ENCODE results near the gene PRKCA. TPM values are rescaled to one million over a fixed set of nuclear protein-coding genes. Genes with fewer than 3 reads are reported as not detected.

Gene PRKCA
- total RNA-seq, 1 donor from 2014 or later: 80.1 TPM

GRCh38 chr17:66429680-66430079 lies 127.3 kb downstream of the PRKCA start:
- H3K4me1 Mint-ChIP-seq (ENCODE audit: unreplicated experiment): peaks cover 44% of the 10 kb centered on the region
- no peaks in the 10 kb centered on the region for H3K27me3 Mint-ChIP-seq (ENCODE audit: unreplicated experiment)
- no peak for DNase-seq (ENCODE audit: extremely low spot score, unreplicated experiment)
- peaks cover 2% of the 10 kb centered on the region for H3K36me3 Mint-ChIP-seq (ENCODE audit: unreplicated experiment)
- no peak overlapping the region for H3K4me3 Mint-ChIP-seq (ENCODE audit: unreplicated experiment)
- H3K9me3 Mint-ChIP-seq (ENCODE audit: unreplicated experiment): no peaks in the 10 kb centered on the region
- H3K27ac Mint-ChIP-seq (ENCODE audit: unreplicated experiment): no peak overlapping the region
- TF ChIP-seq, protein P1, sequence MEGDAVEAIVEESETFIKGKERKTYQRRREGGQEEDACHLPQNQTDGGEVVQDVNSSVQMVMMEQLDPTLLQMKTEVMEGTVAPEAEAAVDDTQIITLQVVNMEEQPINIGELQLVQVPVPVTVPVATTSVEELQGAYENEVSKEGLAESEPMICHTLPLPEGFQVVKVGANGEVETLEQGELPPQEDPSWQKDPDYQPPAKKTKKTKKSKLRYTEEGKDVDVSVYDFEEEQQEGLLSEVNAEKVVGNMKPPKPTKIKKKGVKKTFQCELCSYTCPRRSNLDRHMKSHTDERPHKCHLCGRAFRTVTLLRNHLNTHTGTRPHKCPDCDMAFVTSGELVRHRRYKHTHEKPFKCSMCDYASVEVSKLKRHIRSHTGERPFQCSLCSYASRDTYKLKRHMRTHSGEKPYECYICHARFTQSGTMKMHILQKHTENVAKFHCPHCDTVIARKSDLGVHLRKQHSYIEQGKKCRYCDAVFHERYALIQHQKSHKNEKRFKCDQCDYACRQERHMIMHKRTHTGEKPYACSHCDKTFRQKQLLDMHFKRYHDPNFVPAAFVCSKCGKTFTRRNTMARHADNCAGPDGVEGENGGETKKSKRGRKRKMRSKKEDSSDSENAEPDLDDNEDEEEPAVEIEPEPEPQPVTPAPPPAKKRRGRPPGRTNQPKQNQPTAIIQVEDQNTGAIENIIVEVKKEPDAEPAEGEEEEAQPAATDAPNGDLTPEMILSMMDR (IDR thresholded peaks at IDR 0.05): no peak

- H3K27ac Mint-ChIP-seq (ENCODE audit: unreplicated experiment): peak overlapping the region; percentile 89
- no peaks in the 10 kb centered on the region for H3K27me3 Mint-ChIP-seq (ENCODE audit: unreplicated experiment)
- peaks cover 39% of the 10 kb centered on the region for H3K4me1 Mint-ChIP-seq (ENCODE audit: unreplicated experiment)
- peaks cover 2% of the 10 kb centered on the region for H3K36me3 Mint-ChIP-seq (ENCODE audit: unreplicated experiment)
- no peaks in the 10 kb centered on the region for H3K9me3 Mint-ChIP-seq (ENCODE audit: unreplicated experiment)
- no peak overlapping the region for H3K4me3 Mint-ChIP-seq (ENCODE audit: unreplicated experiment)
- no peak for DNase-seq (ENCODE audit: extremely low spot score, unreplicated experiment)
- TF ChIP-seq, protein P1 (IDR thresholded peaks at IDR 0.05): no peak
These were observed 128.7 kb downstream of the PRKCA start for GRCh38 chr17:66430846-66431795.

GRCh38 chr17:66431910-66432309 lies 129.5 kb downstream of the PRKCA start:
- no peaks in the 10 kb centered on the region for H3K9me3 Mint-ChIP-seq (ENCODE audit: unreplicated experiment)
- TF ChIP-seq, protein P1 (IDR thresholded peaks at IDR 0.05): no peak
- peaks cover 36% of the 10 kb centered on the region for H3K4me1 Mint-ChIP-seq (ENCODE audit: unreplicated experiment)
- no peaks in the 10 kb centered on the region for H3K36me3 Mint-ChIP-seq (ENCODE audit: unreplicated experiment)
- H3K4me3 Mint-ChIP-seq (ENCODE audit: unreplicated experiment): peak overlapping the region; percentile 33
- peak overlapping the region; percentile 89 for H3K27ac Mint-ChIP-seq (ENCODE audit: unreplicated experiment)
- DNase-seq (ENCODE audit: extremely low spot score, unreplicated experiment): no peak
- H3K27me3 Mint-ChIP-seq (ENCODE audit: unreplicated experiment): no peaks in the 10 kb centered on the region

- no peak for DNase-seq (ENCODE audit: extremely low spot score, unreplicated experiment)
- no peaks in the 10 kb centered on the region for H3K9me3 Mint-ChIP-seq (ENCODE audit: unreplicated experiment)
- peaks cover 35% of the 10 kb centered on the region for H3K4me1 Mint-ChIP-seq (ENCODE audit: unreplicated experiment)
- peak overlapping the region; percentile 89 for H3K27ac Mint-ChIP-seq (ENCODE audit: unreplicated experiment)
- H3K4me3 Mint-ChIP-seq (ENCODE audit: unreplicated experiment): no peak overlapping the region
- H3K36me3 Mint-ChIP-seq (ENCODE audit: unreplicated experiment): no peaks in the 10 kb centered on the region
- no peaks in the 10 kb centered on the region for H3K27me3 Mint-ChIP-seq (ENCODE audit: unreplicated experiment)
- TF ChIP-seq, protein P1 (IDR thresholded peaks at IDR 0.05): no peak
These were observed 130.1 kb downstream of the PRKCA start for GRCh38 chr17:66432411-66432957.

- TF ChIP-seq, protein P1 (IDR thresholded peaks at IDR 0.05): no peak
- no peak for DNase-seq (ENCODE audit: extremely low spot score, unreplicated experiment)
- no peaks in the 10 kb centered on the region for H3K36me3 Mint-ChIP-seq (ENCODE audit: unreplicated experiment)
- peak overlapping the region; percentile 89 for H3K27ac Mint-ChIP-seq (ENCODE audit: unreplicated experiment)
- H3K27me3 Mint-ChIP-seq (ENCODE audit: unreplicated experiment): no peaks in the 10 kb centered on the region
- H3K4me3 Mint-ChIP-seq (ENCODE audit: unreplicated experiment): no peak overlapping the region
- H3K4me1 Mint-ChIP-seq (ENCODE audit: unreplicated experiment): peaks cover 33% of the 10 kb centered on the region
- no peaks in the 10 kb centered on the region for H3K9me3 Mint-ChIP-seq (ENCODE audit: unreplicated experiment)
These were observed 130.7 kb downstream of the PRKCA start for GRCh38 chr17:66432996-66433551.

Data from osteocyte (in vitro differentiated cells).